ENCODE data around the gene CAPSL.
"Not testable (repeated sequence)": the region's sequence is repeated elsewhere in the genome, so short reads cannot be mapped to it uniquely, and the experiment has no call there.

DNA sequence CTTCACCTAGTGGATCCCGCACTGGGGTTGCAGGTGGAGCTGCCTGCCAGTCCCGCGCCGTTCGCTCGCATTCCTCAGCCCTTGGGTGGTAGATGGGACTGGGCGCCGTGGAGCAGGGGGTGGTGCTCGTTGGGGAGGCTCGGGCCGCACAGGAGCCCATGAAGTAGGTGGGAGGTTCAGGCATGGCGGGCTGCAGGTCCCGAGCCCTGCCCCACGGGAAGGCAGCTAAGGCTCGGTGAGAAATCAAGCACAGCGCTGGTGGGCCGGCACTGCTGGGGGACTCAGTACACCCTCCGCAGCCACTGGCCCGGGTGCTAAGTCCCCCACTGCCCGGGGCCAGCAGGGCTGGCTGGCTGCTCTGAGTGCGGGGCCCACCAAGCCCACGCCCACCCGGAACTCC, 45.6 kb downstream of the CAPSL start:
- TF ChIP-seq, protein P1, sequence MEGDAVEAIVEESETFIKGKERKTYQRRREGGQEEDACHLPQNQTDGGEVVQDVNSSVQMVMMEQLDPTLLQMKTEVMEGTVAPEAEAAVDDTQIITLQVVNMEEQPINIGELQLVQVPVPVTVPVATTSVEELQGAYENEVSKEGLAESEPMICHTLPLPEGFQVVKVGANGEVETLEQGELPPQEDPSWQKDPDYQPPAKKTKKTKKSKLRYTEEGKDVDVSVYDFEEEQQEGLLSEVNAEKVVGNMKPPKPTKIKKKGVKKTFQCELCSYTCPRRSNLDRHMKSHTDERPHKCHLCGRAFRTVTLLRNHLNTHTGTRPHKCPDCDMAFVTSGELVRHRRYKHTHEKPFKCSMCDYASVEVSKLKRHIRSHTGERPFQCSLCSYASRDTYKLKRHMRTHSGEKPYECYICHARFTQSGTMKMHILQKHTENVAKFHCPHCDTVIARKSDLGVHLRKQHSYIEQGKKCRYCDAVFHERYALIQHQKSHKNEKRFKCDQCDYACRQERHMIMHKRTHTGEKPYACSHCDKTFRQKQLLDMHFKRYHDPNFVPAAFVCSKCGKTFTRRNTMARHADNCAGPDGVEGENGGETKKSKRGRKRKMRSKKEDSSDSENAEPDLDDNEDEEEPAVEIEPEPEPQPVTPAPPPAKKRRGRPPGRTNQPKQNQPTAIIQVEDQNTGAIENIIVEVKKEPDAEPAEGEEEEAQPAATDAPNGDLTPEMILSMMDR (conservative IDR thresholded peaks at IDR 0.05), result not testable (repeated sequence)
- not testable (repeated sequence) for TF ChIP-seq ZFX (IDR thresholded peaks at IDR 0.05)
